H1 (cell line): ENCODE measurements around the gene FBXO34. TPM values are rescaled to one million over a fixed set of nuclear protein-coding genes. Genes with fewer than 3 reads are reported as not detected.

ENCODE experiments used
- CTCF ChIA-PET: fragments of 300-600 bp; sonication (Branson Sonifier 250); formaldehyde crosslinking; loops from one replicate; lab custom pipeline; 2021; ENCODE audit not compliant: partially characterized antibody; lab: Charles Lee
- POLR2A ChIA-PET: fragments of 300-600 bp; sonication (Branson Sonifier 250); formaldehyde crosslinking; loops from one replicate; lab custom pipeline; 2021; ENCODE audit warnings: inconsistent platforms; ENCODE audit not compliant: partially characterized antibody; lab: Charles Lee
- DNase-seq, 2 experiments: peaks; one replicate each; pipeline versions ENCODE4 v3.0.0 to v3.0.0-alpha.2; 2010 to 2022; ENCODE audit warnings: low spot score in 2 of 2, low read depth in 1 of 2, mixed read lengths in 1 of 2
- FAIRE-seq: peaks from 2 replicates; lab custom pipeline; 2011; peaks lifted over from hg19 to GRCh38; lab: Jason Lieb, UNC
- H2AFZ ChIP-seq: 2 replicates; pipeline ENCODE4 v1.8.1; 2012; ENCODE audit warnings: low read length, inconsistent platforms
- H2AK5ac ChIP-seq: 2 replicates; pipeline ENCODE4 v1.6.1; 2013; ENCODE audit warnings: low read depth, low read length
- H2BK120ac ChIP-seq: replicated peaks from 2 replicates; pipeline ENCODE3; 2013; ENCODE audit warnings: low read depth, low read length, inconsistent platforms
- H2BK12ac ChIP-seq: 2 replicates; pipeline ENCODE4 v1.6.1; 2013; ENCODE audit warnings: low read depth, low read length
- H2BK15ac ChIP-seq: 2 replicates; pipeline ENCODE4 v1.6.1; 2013; ENCODE audit warnings: low read length
- H2BK20ac ChIP-seq: 2 replicates; pipeline ENCODE4 v1.6.1; 2013; ENCODE audit warnings: low read length
- H2BK5ac ChIP-seq: 2 replicates; pipeline ENCODE4 v1.6.1; 2013; ENCODE audit warnings: low read depth, low read length
- H3K14ac ChIP-seq: 2 replicates; pipeline ENCODE4 v1.6.1; 2013; ENCODE audit warnings: inconsistent platforms; ENCODE audit not compliant: insufficient read length
- H3K18ac ChIP-seq: 2 replicates; pipeline ENCODE4 v1.6.1; 2013; ENCODE audit warnings: low read length; ENCODE audit errors: extremely low read depth
- H3K23ac ChIP-seq: 2 replicates; pipeline ENCODE4 v1.6.1; 2013; ENCODE audit warnings: inconsistent platforms; ENCODE audit not compliant: insufficient read length
- H3K23me2 ChIP-seq: 2 replicates; pipeline ENCODE4 v1.6.1; 2013; ENCODE audit warnings: low read depth, low read length
- H3K27ac ChIP-seq: 2 replicates; pipeline ENCODE4 v1.6.1; 2011; ENCODE audit warnings: low read depth, low read length, inconsistent platforms
- H3K27me3 ChIP-seq, 4 experiments: replicated peaks in 1 of 4; 1 replicate in 1 of 4; 2 replicates in 3 of 4; pipeline versions ENCODE4 v1.6.1 to v1.8.1; 2011 to 2013; ENCODE audit warnings: low read length in 3 of 4, mild to moderate bottlenecking in 3 of 4, inconsistent platforms in 2 of 4, mixed read lengths in 2 of 4, moderate library complexity in 1 of 4; ENCODE audit not compliant: control insufficient read depth in 3 of 4, insufficient read depth in 3 of 4; ENCODE audit errors: extremely low read depth in 1 of 4
- H3K36me3 ChIP-seq, 4 experiments: 2 replicates each; pipeline versions ENCODE4 v1.6.1 to v1.8.1; 2011 to 2013; ENCODE audit warnings: mild to moderate bottlenecking in 4 of 4, low read length in 3 of 4, moderate library complexity in 2 of 4, control low read depth in 1 of 4, inconsistent platforms in 1 of 4; ENCODE audit not compliant: insufficient read depth in 4 of 4, control insufficient read depth in 2 of 4
- H3K4ac ChIP-seq: replicated peaks from 2 replicates; pipeline ENCODE3; 2013; ENCODE audit warnings: low read length, low read depth, mixed read lengths, inconsistent platforms; ENCODE audit not compliant: insufficient read length
- H3K4me1 ChIP-seq, 4 experiments: replicated peaks in 1 of 4; 1 replicate in 1 of 4; 2 replicates in 3 of 4; pipeline versions ENCODE4 v1.6.1 to v1.8.1; 2011 to 2013; ENCODE audit warnings: low read length in 3 of 4, inconsistent platforms in 2 of 4, mixed read lengths in 1 of 4; ENCODE audit not compliant: insufficient read depth in 4 of 4, control insufficient read depth in 3 of 4
- H3K4me2 ChIP-seq, 2 experiments: 2 replicates each; pipeline versions ENCODE4 v1.6.1 to v1.8.1; 2011 to 2013; ENCODE audit warnings: low read depth in 2 of 2, low read length in 2 of 2, control low read depth in 1 of 2, inconsistent platforms in 1 of 2, mild to moderate bottlenecking in 1 of 2; ENCODE audit not compliant: insufficient read depth in 1 of 2
- H3K4me3 ChIP-seq, 4 experiments: fragments of 200-600, 300-600 bp in 1 of 4; sonication (generic), shearing (Covaris generic), sonication (Bioruptor Twin) in 1 of 4; 2 replicates each; pipeline versions ENCODE4 v1.5.1 to v1.8.1; 2011 to 2016; ENCODE audit warnings: low read length in 4 of 4, low read depth in 3 of 4, control low read depth in 2 of 4, inconsistent platforms in 2 of 4, mild to moderate bottlenecking in 2 of 4, mixed read lengths in 1 of 4, moderate library complexity in 1 of 4; ENCODE audit not compliant: insufficient read depth in 2 of 4; ENCODE audit errors: extremely low read depth in 1 of 4
- H3K56ac ChIP-seq: replicated peaks from 2 replicates; pipeline ENCODE3; 2013; ENCODE audit warnings: low read depth, mild to moderate bottlenecking, mixed read lengths, low read length, inconsistent platforms; ENCODE audit not compliant: insufficient read length
- H3K79me1 ChIP-seq: 2 replicates; pipeline ENCODE4 v1.6.1; 2013; ENCODE audit warnings: low read depth, low read length, control low read depth
- H3K79me2 ChIP-seq, 2 experiments: 2 replicates each; pipeline versions ENCODE4 v1.6.1 to v1.8.1; 2012 to 2013; ENCODE audit warnings: low read length in 2 of 2, mild to moderate bottlenecking in 2 of 2, inconsistent platforms in 1 of 2; ENCODE audit not compliant: insufficient read depth in 2 of 2, control insufficient read depth in 1 of 2
- H3K9ac ChIP-seq, 4 experiments: replicated peaks in 1 of 4; 1 replicate in 1 of 4; 2 replicates in 3 of 4; pipeline versions ENCODE4 v1.6.1 to v1.8.1; 2011 to 2013; ENCODE audit warnings: low read depth in 3 of 4, low read length in 3 of 4, control low read depth in 2 of 4, mild to moderate bottlenecking in 2 of 4, moderate library complexity in 2 of 4, inconsistent platforms in 1 of 4; ENCODE audit errors: extremely low read depth in 1 of 4
- H3K9me3 ChIP-seq, 2 experiments: 2 replicates each; pipeline versions ENCODE4 v1.6.1 to v1.8.1; 2012 to 2013; ENCODE audit warnings: mild to moderate bottlenecking in 2 of 2, moderate library complexity in 2 of 2, control low read depth in 1 of 2, inconsistent platforms in 1 of 2, low read depth in 1 of 2, low read length in 1 of 2, mixed read lengths in 1 of 2; ENCODE audit not compliant: insufficient read depth in 2 of 2
- H4K20me1 ChIP-seq, 2 experiments: replicated peaks in 1 of 2; 2 replicates each; pipeline versions ENCODE3 to v1.8.1; 2011 to 2013; ENCODE audit warnings: inconsistent platforms in 2 of 2, low read length in 2 of 2, mild to moderate bottlenecking in 1 of 2; ENCODE audit not compliant: insufficient read depth in 2 of 2, control insufficient read depth in 1 of 2
- H4K5ac ChIP-seq: 2 replicates; pipeline ENCODE4 v1.6.1; 2013; ENCODE audit warnings: low read length, low read depth, mixed read lengths, inconsistent platforms; ENCODE audit not compliant: insufficient read length
- H4K8ac ChIP-seq: 2 replicates; pipeline ENCODE4 v1.8.0; 2013; ENCODE audit warnings: mild to moderate bottlenecking, moderate library complexity, low read length, inconsistent platforms; ENCODE audit not compliant: insufficient read depth; ENCODE audit errors: extremely low read depth
- H4K91ac ChIP-seq: replicated peaks from 2 replicates; pipeline ENCODE3; 2013; ENCODE audit warnings: low read length, mixed read lengths, inconsistent platforms; ENCODE audit not compliant: insufficient read length
- CBX8 ChIP-seq: fragments of 300-800, 300-1000 bp; sonication (generic); IDR thresholded peaks from 2 replicates; pipeline ENCODE4 v1.7.1; 2016; ENCODE audit warnings: low read depth, low read length, borderline replicate concordance
- EGR1 ChIP-seq: IDR thresholded peaks from 2 replicates; pipeline ENCODE4 v1.6.1; 2011; ENCODE audit warnings: low read depth, low read length, borderline replicate concordance
- HDAC6 ChIP-seq: IDR thresholded peaks from one replicate; pipeline ENCODE4 v1.7.1; 2012; ENCODE audit warnings: low read depth, mild to moderate bottlenecking, inconsistent platforms, low read length, moderate library complexity
- JUN ChIP-seq: IDR thresholded peaks from 2 replicates; pipeline ENCODE4 v1.6.1; 2011; ENCODE audit warnings: low read depth, mild to moderate bottlenecking, improper control_type of control experiment, low read length
- MAFK ChIP-seq: IDR thresholded peaks from 2 replicates; pipeline ENCODE4 v1.6.1; 2012; ENCODE audit warnings: low read depth, mild to moderate bottlenecking, improper control_type of control experiment, low read length
- NANOG ChIP-seq: IDR thresholded peaks from 2 replicates; pipeline ENCODE4 v1.6.1; 2011; ENCODE audit warnings: low read length, low read depth, mild to moderate bottlenecking, inconsistent platforms; ENCODE audit not compliant: insufficient read depth, poor library complexity, severe bottlenecking
- POLR2AphosphoS5 ChIP-seq: IDR thresholded peaks from 2 replicates; pipeline ENCODE4 v1.6.1; 2011; ENCODE audit warnings: low read depth, low read length
- POU5F1 ChIP-seq: IDR thresholded peaks from 2 replicates; pipeline ENCODE4 v1.6.1; 2011; ENCODE audit warnings: low read depth, mild to moderate bottlenecking, low read length, moderate library complexity
- RAD21 ChIP-seq, 2 experiments: IDR thresholded peaks in 1 of 2; conservative IDR thresholded peaks in 1 of 2; 2 replicates each; pipeline ENCODE4 v1.6.1; 2011; ENCODE audit warnings: low read depth in 2 of 2, low read length in 2 of 2, improper control_type of control experiment in 1 of 2, inconsistent platforms in 1 of 2, mild to moderate bottlenecking in 1 of 2, moderate library complexity in 1 of 2
- SAP30 ChIP-seq: fragments of 300-600 bp; sonication (generic); IDR thresholded peaks from 2 replicates; pipeline ENCODE4 v1.7.1; 2012; ENCODE audit warnings: low read length, moderate library complexity, mild to moderate bottlenecking, inconsistent platforms; ENCODE audit not compliant: insufficient read depth, insufficient replicate concordance
- SIN3A ChIP-seq, 2 experiments: IDR thresholded peaks in 1 of 2; conservative IDR thresholded peaks in 1 of 2; 2 replicates each; pipeline ENCODE4 v1.6.1; 2011 to 2012; ENCODE audit warnings: low read length in 2 of 2, improper control_type of control experiment in 1 of 2, low read depth in 1 of 2, mild to moderate bottlenecking in 1 of 2
- SIX5 ChIP-seq: IDR thresholded peaks from 2 replicates; pipeline ENCODE4 v1.6.1; 2011; ENCODE audit warnings: mild to moderate bottlenecking, low read depth, low read length
- SP1 ChIP-seq: IDR thresholded peaks from 2 replicates; pipeline ENCODE4 v1.6.1; 2011; ENCODE audit warnings: low read depth, low read length
- WGBS, 2 experiments: shearing (Covaris generic) in 1 of 2; methylation state at CpG; one replicate each; pipeline versions ENCODE4 v1.1.6 to v1.1.7; 2013 to 2015; ENCODE audit warnings: low lambda C conversion rate in 2 of 2, mixed read lengths in 2 of 2, inconsistent platforms in 1 of 2, low coverage in 1 of 2, missing lambda C conversion rate in 1 of 2; ENCODE audit not compliant: insufficient replicate concordance in 2 of 2, insufficient coverage in 1 of 2, insufficient read length in 1 of 2; ENCODE audit errors: extremely low coverage in 1 of 2, missing lambda C conversion rate in 1 of 2; 5-methylcytosine and 5-hydroxymethylcytosine counted together
- polyA plus RNA-seq, 7 experiments: library from polyadenylated mRNA; depleted of rRNA in 3 of 7; stranded (reverse) in 5 of 7; unstranded in 2 of 7; fragments of >200 nt in 5 of 7; fragments of 200-250 nt in 2 of 7; gene quantifications; 1 replicate in 5 of 7; 2 replicates in 1 of 7; 4 replicates in 1 of 7; pipeline versions ENCODE4 v1.2.1 to v1.2.3, GENCODE V29; 2011 to 2013; ENCODE audit warnings: missing spikeins in 2 of 7, mixed read lengths in 2 of 7
- total RNA-seq: library from RNA; stranded (reverse); fragmentation: NEBNext Ultra II Directional; extraction: Animal tissue kit (Norgen Biotek cat#: 25700); gene quantifications from 2 replicates; pipeline ENCODE4 v1.2.1, GENCODE V29; 2021

FBXO34 gene
- total and polyA plus RNA-seq, 2 of the 8 experiments (the other 6 are each of a cell fraction or from before 2014, with no cell fraction given) = 7.0 to 14.4 TPM

DNA sequence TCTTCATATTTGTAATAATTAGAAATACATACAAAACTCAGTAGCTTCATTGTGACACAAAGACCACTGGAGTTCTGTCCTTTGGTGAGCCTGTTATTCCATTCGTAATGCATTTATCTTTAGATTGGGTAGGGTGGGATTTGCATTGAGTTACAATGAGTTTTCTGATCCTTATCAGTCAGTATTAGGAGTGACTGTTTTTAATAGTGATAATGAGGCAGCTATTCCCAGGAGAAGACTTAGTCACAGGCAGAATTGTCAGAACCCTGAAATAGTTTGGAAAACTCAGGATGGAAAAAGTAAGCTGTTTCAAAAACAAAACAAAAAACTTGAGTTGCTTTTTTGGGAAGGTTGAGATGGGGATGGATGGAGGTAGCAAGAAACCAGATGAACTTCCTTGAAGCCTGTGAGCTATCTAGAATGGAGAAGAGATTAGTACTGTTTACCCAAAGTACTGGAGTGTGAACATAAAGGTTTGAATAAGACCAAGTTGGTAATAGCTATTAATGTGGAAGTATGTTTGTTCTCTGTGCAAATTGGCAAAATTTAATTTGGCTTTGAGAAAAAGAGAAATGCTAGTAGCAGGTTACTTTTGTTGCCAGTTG is 38.6 kb downstream of the FBXO34 start:
- Histone ChIP-seq H4K91ac (no peak overlapping the region), H2BK5ac (no peak overlapping the region), H3K18ac (no peak overlapping the region), H3K4me3 (no peak overlapping the region), H2BK12ac (no peak overlapping the region), H2BK15ac (no peak overlapping the region), H4K5ac (no peak overlapping the region), H2AFZ (no peak overlapping the region), H2BK120ac (no peak overlapping the region), H3K56ac (no peak overlapping the region), H4K20me1 (no peaks in the 10 kb centered on the region), H3K27ac (no peak overlapping the region), H3K36me3 (peaks cover 0 to 18% (median 5%) of the 10 kb centered on the region in 4 experiments; a peak in 4 of 8 replicates), H3K9me3 (peaks cover 11 to 30% of the 10 kb centered on the region in 2 experiments), H2AK5ac (no peak overlapping the region), H3K27me3 (no peaks in the 10 kb centered on the region), H3K4me2 (no peak overlapping the region), H4K8ac (no peak overlapping the region), H3K9ac (no peak overlapping the region), H3K23ac (no peak overlapping the region), H3K23me2 (no peaks in the 10 kb centered on the region), H3K14ac (no peak overlapping the region), H3K79me2 (peaks cover 0 to 36% of the 10 kb centered on the region in 2 experiments; a peak in 2 of 4 replicates), H3K4ac (no peak overlapping the region), H2BK20ac (no peak overlapping the region), H3K4me1 (peaks cover 0 to 4% (median 0%) of the 10 kb centered on the region in 4 experiments; a peak in 4 of 7 replicates), H3K79me1 (no peaks in the 10 kb centered on the region; the same call in 1 of the 2 replicates)
- POLR2A ChIA-PET = interaction anchor here (2.5 kb wide), 1 partner anchor 11 kb away, joined by 9 read pairs; no protein-coding TSS in a partner anchor
- no peak for FAIRE-seq
- CTCF ChIA-PET = interaction anchor here (0.7 to 1.8 kb wide), 4 partner anchors 19 to 67 kb away, joined by 3 to 4 read pairs (median 3); no protein-coding TSS in a partner anchor
- no peak for DNase-seq
- WGBS, 2 experiments = 90% methylated on average over 1 of the region's 1 CpG; no CpG with 5 or more reads in 1 of the 2 experiments
- TF ChIP-seq SIN3A (conservative IDR thresholded peaks at IDR 0.05 in 1 of 2, IDR thresholded peaks at IDR 0.05 in 1 of 2; ENCODE audit: low read depth in 1 of 2, low read length in 2 of 2) = no peak
- TF ChIP-seq RAD21 (IDR thresholded peaks at IDR 0.05 in 1 of 2, conservative IDR thresholded peaks at IDR 0.05 in 1 of 2; ENCODE audit: low read depth in 2 of 2, low read length in 2 of 2) = no peak
- no peak for TF ChIP-seq HDAC6
- no peak for TF ChIP-seq MAFK
- TF ChIP-seq SIX5 = no peak
- TF ChIP-seq POLR2AphosphoS5 = no peak
- no peak for TF ChIP-seq NANOG
- TF ChIP-seq POU5F1 = no peak
- TF ChIP-seq SAP30 = no peak
- TF ChIP-seq EGR1 = no peak
- TF ChIP-seq CBX8 = no peak
- TF ChIP-seq JUN = no peak
- TF ChIP-seq SP1 = no peak
